ENCODE results near the gene F2R. TPM values are rescaled to one million over a fixed set of nuclear protein-coding genes. Genes with fewer than 3 reads are reported as not detected.

The F2R gene
- total and polyA plus RNA-seq, 2 experiments from 2014 or later, result 4.4 to 5.3 TPM

DNA sequence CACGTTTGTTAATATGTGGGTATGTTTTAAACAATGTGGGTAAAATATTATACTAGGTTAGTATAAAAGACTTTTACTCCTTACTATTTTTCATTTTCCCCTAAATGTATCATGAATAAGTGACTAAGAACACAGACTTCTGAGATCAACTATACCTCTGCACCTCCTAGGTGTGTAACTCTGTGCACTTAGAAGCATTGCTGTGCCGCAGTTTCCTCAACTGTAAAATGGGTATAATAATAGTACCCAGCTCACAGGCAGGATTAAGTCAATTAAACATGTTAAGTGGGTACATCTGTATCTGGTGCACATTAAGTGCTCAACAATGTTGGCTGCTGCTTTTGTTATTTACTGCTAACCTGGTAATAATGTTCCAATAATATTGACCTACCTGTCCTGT, 21.6 kb upstream of the F2R start:
- no peak overlapping the region for H3K27ac ChIP-seq
- H3K9me2 ChIP-seq (ENCODE audit: insufficient read depth), result no peaks in the 10 kb centered on the region
- in situ Hi-C loops (cut with MboI), result no loop called here
- peaks cover 42% of the 10 kb centered on the region for H3F3A ChIP-seq (ENCODE audit: insufficient read depth)
- no peaks in the 10 kb centered on the region for H3K36me3 ChIP-seq (ENCODE audit: low read depth)
- 66 to 68% methylated on average over 2 of the region's 2 CpGs for WGBS, 2 experiments (ENCODE audit: low coverage in 1 of 2, low lambda C conversion rate in 2 of 2, missing lambda C conversion rate in 2 of 2)
- no peak for DNase-seq
- no peak overlapping the region for H3K4me3 ChIP-seq
- H2AFZ ChIP-seq, result no peak overlapping the region
- no peaks in the 10 kb centered on the region for H3K79me2 ChIP-seq (ENCODE audit: insufficient read depth)
- H3K4me2 ChIP-seq (ENCODE audit: unreplicated experiment), result no peak overlapping the region
- no peaks in the 10 kb centered on the region for H4K20me1 ChIP-seq (ENCODE audit: insufficient read depth)
- H3K27me3 ChIP-seq (replicated peaks; ENCODE audit: insufficient read depth), result peaks cover 15% of the 10 kb centered on the region
- TF ChIP-seq EZH2 (IDR thresholded peaks at IDR 0.05; ENCODE audit: insufficient read depth, poor library complexity, severe bottlenecking), result no peak
- TF ChIP-seq EZH2phosphoT487 (IDR thresholded peaks at IDR 0.05; ENCODE audit: insufficient read depth, low read depth), result no peak
- no peaks in the 10 kb centered on the region for H3K9me3 ChIP-seq (ENCODE audit: low read depth)
- H3K4me1 ChIP-seq (ENCODE audit: insufficient read depth), result peaks cover 28% of the 10 kb centered on the region
- no peak overlapping the region for H3K9ac ChIP-seq

DNA sequence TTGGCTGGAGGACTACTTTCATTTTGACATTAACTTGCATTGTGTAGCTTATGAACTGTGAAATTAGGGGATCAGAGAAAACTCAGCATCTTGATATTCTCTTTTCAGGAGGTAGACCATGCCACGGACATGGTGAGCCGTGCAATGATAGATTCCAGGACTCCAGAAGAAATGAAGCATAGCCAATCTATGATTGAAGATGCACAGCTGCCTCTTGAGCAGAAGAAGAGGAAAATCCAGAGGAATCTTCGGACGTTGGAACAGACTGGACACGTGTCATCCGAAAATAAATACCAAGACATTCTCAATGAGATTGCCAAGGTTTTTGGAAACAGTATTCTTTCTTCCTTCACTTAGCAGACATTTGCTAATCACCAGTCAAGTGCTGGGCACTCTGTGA, 20.6 kb upstream of the F2R start:
- H3K9me2 ChIP-seq (ENCODE audit: insufficient read depth), result no peaks in the 10 kb centered on the region
- TF ChIP-seq EZH2phosphoT487 (IDR thresholded peaks at IDR 0.05; ENCODE audit: insufficient read depth, low read depth), result no peak
- no peak for TF ChIP-seq EZH2 (IDR thresholded peaks at IDR 0.05; ENCODE audit: insufficient read depth, poor library complexity, severe bottlenecking)
- 76 to 85% methylated on average over 6 of the region's 6 CpGs for WGBS, 2 experiments (ENCODE audit: low coverage in 1 of 2, low lambda C conversion rate in 2 of 2, missing lambda C conversion rate in 2 of 2)
- peaks cover 19% of the 10 kb centered on the region for H3K4me1 ChIP-seq (ENCODE audit: insufficient read depth)
- no peaks in the 10 kb centered on the region for H3K9me3 ChIP-seq (ENCODE audit: low read depth)
- H3K79me2 ChIP-seq (ENCODE audit: insufficient read depth), result no peaks in the 10 kb centered on the region
- H4K20me1 ChIP-seq (ENCODE audit: insufficient read depth), result no peaks in the 10 kb centered on the region
- no peak for DNase-seq
- H3K27me3 ChIP-seq (replicated peaks; ENCODE audit: insufficient read depth), result peaks cover 22% of the 10 kb centered on the region
- H3F3A ChIP-seq (ENCODE audit: insufficient read depth), result peaks cover 32% of the 10 kb centered on the region
- no peak overlapping the region for H3K9ac ChIP-seq
- H3K36me3 ChIP-seq (ENCODE audit: low read depth), result no peaks in the 10 kb centered on the region
- H3K4me3 ChIP-seq, result no peak overlapping the region
- in situ Hi-C loops (cut with MboI), result no loop called here
- no peak overlapping the region for H2AFZ ChIP-seq
- H3K4me2 ChIP-seq (ENCODE audit: unreplicated experiment), result no peak overlapping the region
- H3K27ac ChIP-seq, result no peak overlapping the region

DNA sequence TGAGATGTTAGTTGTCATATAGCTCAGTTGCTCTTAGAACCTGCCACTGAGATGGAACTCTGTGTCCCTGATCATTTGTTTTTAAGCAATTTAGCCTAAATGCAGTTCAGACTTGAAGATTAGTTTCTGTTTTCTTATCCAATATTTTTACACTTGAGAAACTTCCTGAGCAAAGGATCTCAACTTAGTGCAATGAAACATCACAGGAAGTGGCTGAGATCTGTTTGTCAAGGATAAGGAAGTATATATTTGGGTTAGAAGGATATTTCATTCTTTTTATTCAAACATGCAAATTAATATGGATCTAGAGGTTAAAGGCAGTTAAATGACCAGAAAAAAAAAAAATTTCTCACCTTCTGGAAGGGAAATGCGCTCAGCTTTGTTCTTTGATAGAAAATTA, 19.7 kb upstream of the F2R start:
- H3K27ac ChIP-seq, result no peak overlapping the region
- no peak overlapping the region for H3K4me2 ChIP-seq (ENCODE audit: unreplicated experiment)
- in situ Hi-C loops (cut with MboI), result no loop called here
- peaks cover 25% of the 10 kb centered on the region for H3F3A ChIP-seq (ENCODE audit: insufficient read depth)
- H3K27me3 ChIP-seq (replicated peaks; ENCODE audit: insufficient read depth), result peaks cover 30% of the 10 kb centered on the region
- H3K36me3 ChIP-seq (ENCODE audit: low read depth), result no peaks in the 10 kb centered on the region
- H4K20me1 ChIP-seq (ENCODE audit: insufficient read depth), result no peaks in the 10 kb centered on the region
- no peaks in the 10 kb centered on the region for H3K9me3 ChIP-seq (ENCODE audit: low read depth)
- 94 to 97% methylated on average over 1 of the region's 1 CpG for WGBS, 2 experiments (ENCODE audit: low coverage in 1 of 2, low lambda C conversion rate in 2 of 2, missing lambda C conversion rate in 2 of 2)
- no peak for DNase-seq
- no peak overlapping the region for H3K9ac ChIP-seq
- TF ChIP-seq EZH2phosphoT487 (IDR thresholded peaks at IDR 0.05; ENCODE audit: insufficient read depth, low read depth), result no peak
- TF ChIP-seq EZH2 (IDR thresholded peaks at IDR 0.05; ENCODE audit: insufficient read depth, poor library complexity, severe bottlenecking), result no peak
- H3K79me2 ChIP-seq (ENCODE audit: insufficient read depth), result no peaks in the 10 kb centered on the region
- no peak overlapping the region for H3K4me3 ChIP-seq
- H3K4me1 ChIP-seq (ENCODE audit: insufficient read depth), result peaks cover 13% of the 10 kb centered on the region
- H2AFZ ChIP-seq, result no peak overlapping the region
- no peaks in the 10 kb centered on the region for H3K9me2 ChIP-seq (ENCODE audit: insufficient read depth)

DNA sequence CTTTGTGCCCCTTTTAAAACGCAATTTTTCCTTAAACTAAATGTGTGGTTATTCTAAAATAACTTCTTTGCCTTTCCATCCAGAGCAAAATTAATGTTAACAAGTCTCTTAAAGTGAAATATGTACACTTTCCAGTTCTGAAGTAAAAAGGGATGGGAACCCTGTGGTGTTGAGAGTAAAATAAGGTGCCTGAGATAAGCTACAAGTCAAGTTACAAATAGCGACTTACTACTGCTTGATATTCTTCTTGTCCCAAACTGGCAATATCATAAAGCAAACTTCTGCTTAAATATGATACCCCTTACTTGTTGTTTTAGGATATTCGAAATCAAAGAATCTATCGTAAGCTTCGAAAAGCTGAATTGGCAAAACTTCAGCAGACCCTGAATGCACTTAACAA, 18.3 kb upstream of the F2R start:
- 95 to 97% methylated on average over 5 of the region's 5 CpGs for WGBS, 2 experiments (ENCODE audit: low coverage in 1 of 2, low lambda C conversion rate in 2 of 2, missing lambda C conversion rate in 2 of 2)
- Histone ChIP-seq H2AFZ (no peak overlapping the region), H3K27me3 (replicated peaks; ENCODE audit: insufficient read depth) (peaks cover 43% of the 10 kb centered on the region), H3K4me2 (ENCODE audit: unreplicated experiment) (no peak overlapping the region), H3K9me3 (ENCODE audit: low read depth) (no peaks in the 10 kb centered on the region), H3K9me2 (ENCODE audit: insufficient read depth) (no peaks in the 10 kb centered on the region), H3K4me1 (ENCODE audit: insufficient read depth) (0 out of 2 replicates have a peak, but pooled peaks cover 7% of the 10 kb centered on the region), H3K27ac (no peak overlapping the region), H3K79me2 (ENCODE audit: insufficient read depth) (no peaks in the 10 kb centered on the region), H3K4me3 (no peak overlapping the region), H3K36me3 (ENCODE audit: low read depth) (no peaks in the 10 kb centered on the region), H3F3A (ENCODE audit: insufficient read depth) (peaks cover 10% of the 10 kb centered on the region; the same call in 1 of the 2 replicates), H4K20me1 (ENCODE audit: insufficient read depth) (no peaks in the 10 kb centered on the region), H3K9ac (no peak overlapping the region)
- in situ Hi-C loops (cut with MboI), result no loop called here
- TF ChIP-seq EZH2 (IDR thresholded peaks at IDR 0.05; ENCODE audit: insufficient read depth, poor library complexity, severe bottlenecking) (no peak), EZH2phosphoT487 (IDR thresholded peaks at IDR 0.05; ENCODE audit: insufficient read depth, low read depth) (no peak)
- DNase-seq, result no peak

DNA sequence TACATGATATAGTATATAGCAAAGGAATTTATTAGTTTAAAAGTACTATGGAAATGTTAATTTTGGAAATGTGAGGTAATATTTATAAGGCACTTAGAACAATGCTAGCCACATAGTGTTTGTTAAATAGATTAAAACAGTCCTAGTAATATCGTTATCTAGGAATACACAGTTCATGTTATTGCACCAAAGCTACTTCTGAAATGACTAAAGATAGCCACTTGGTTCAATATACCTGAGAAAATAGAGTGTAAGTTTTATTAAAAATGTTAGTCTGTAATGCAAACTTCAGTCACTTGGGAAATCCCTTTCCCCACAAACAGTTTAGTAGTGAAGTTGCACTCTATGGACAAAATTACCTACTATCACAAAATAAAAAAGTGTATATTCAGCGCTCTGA, 15.4 kb upstream of the F2R start:
- in situ Hi-C loops (cut with MboI), result no loop called here
- TF ChIP-seq EZH2 (IDR thresholded peaks at IDR 0.05; ENCODE audit: insufficient read depth, poor library complexity, severe bottlenecking) (no peak), EZH2phosphoT487 (IDR thresholded peaks at IDR 0.05; ENCODE audit: insufficient read depth, low read depth) (no peak)

More for the DNA sequence above, 15.4 kb upstream of the F2R start:
- H3K9ac ChIP-seq, result no peak overlapping the region
- no peak overlapping the region for H3K27ac ChIP-seq
- H2AFZ ChIP-seq, result no peak overlapping the region
- H3K36me3 ChIP-seq (ENCODE audit: low read depth), result no peaks in the 10 kb centered on the region
- H3F3A ChIP-seq (ENCODE audit: insufficient read depth), result no peaks in the 10 kb centered on the region
- 0 out of 2 replicates have a peak, but pooled peaks cover 7% of the 10 kb centered on the region for H3K4me1 ChIP-seq (ENCODE audit: insufficient read depth)
- no peak overlapping the region for H3K4me3 ChIP-seq
- H3K4me2 ChIP-seq (ENCODE audit: unreplicated experiment), result no peak overlapping the region
- no peaks in the 10 kb centered on the region for H4K20me1 ChIP-seq (ENCODE audit: insufficient read depth)
- 87 to 100% methylated on average over 2 of the region's 2 CpGs for WGBS, 2 experiments (ENCODE audit: low coverage in 1 of 2, low lambda C conversion rate in 2 of 2, missing lambda C conversion rate in 2 of 2)
- H3K79me2 ChIP-seq (ENCODE audit: insufficient read depth), result no peaks in the 10 kb centered on the region
- H3K9me3 ChIP-seq (ENCODE audit: low read depth), result no peaks in the 10 kb centered on the region
- DNase-seq, result no peak
- peaks cover 70% of the 10 kb centered on the region for H3K27me3 ChIP-seq (replicated peaks; ENCODE audit: insufficient read depth)
- H3K9me2 ChIP-seq (ENCODE audit: insufficient read depth), result no peaks in the 10 kb centered on the region

Measured in GM23248 (cell line).